ENCODE measurements around the gene UBE2E2.

The UBE2E2 gene

DNA sequence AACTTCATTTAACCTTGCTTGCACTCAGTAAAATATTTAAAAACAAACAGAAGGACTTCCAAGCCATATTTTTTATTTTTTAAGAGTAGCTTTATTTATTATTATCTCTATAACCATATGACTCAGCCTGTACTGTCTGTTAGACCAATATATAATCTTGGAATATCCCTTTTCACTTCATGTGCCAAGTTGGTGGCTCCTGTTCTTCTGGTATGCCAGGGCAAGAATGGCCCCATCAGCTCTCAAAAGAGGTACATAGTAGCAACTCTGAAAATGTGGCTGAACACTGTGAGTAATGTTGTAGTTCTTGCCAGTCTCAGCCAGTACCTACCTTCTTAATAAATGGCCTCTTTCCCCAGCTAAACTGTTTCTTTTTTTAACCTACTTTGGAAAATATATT is 345.6 kb downstream of the UBE2E2 start:
- H3K9me3 ChIP-seq (ENCODE audit: low read length) = no peaks in the 10 kb centered on the region
- no peak overlapping the region for H3K9ac ChIP-seq (ENCODE audit: low read length)
- no peak overlapping the region for H2AFZ ChIP-seq (ENCODE audit: low read length)
- H3K4me3 ChIP-seq (ENCODE audit: low read depth, low read length, poor library complexity, severe bottlenecking) = no peak overlapping the region
- no peaks in the 10 kb centered on the region for H3K27me3 ChIP-seq (ENCODE audit: insufficient read depth, low read length)
- no peaks in the 10 kb centered on the region for H3K9me2 ChIP-seq (ENCODE audit: low read depth, low read length)
- H4K20me1 ChIP-seq (ENCODE audit: insufficient read depth, low read length) = no peaks in the 10 kb centered on the region
- H3K36me3 ChIP-seq (ENCODE audit: insufficient read depth, low read length) = no peaks in the 10 kb centered on the region
- no peaks in the 10 kb centered on the region for H3K79me2 ChIP-seq (ENCODE audit: insufficient read depth, low read length)
- no peak overlapping the region for H3K4me2 ChIP-seq (ENCODE audit: low read length)
- H3F3A ChIP-seq (ENCODE audit: insufficient read depth, low read length) = no peaks in the 10 kb centered on the region
- TF ChIP-seq EZH2 (IDR thresholded peaks at IDR 0.05; ENCODE audit: borderline replicate concordance, low read length) = no peak
- no peak for TF ChIP-seq CTCF (IDR thresholded peaks at IDR 0.05; ENCODE audit: low read length)
- peaks cover 6% of the 10 kb centered on the region for H3K4me1 ChIP-seq (ENCODE audit: insufficient read depth, low read length, severe bottlenecking)
- no peak overlapping the region for H3K27ac ChIP-seq (ENCODE audit: low read depth, low read length, poor library complexity, severe bottlenecking)

GRCh38 chr3:23549148-23549910 is 346.2 kb downstream of the UBE2E2 start:
- Histone ChIP-seq H2AFZ (ENCODE audit: low read length) (no peak overlapping the region), H3K4me2 (ENCODE audit: low read length) (no peak overlapping the region), H3K27ac (ENCODE audit: low read depth, low read length, poor library complexity, severe bottlenecking) (no peak overlapping the region)

DNA sequence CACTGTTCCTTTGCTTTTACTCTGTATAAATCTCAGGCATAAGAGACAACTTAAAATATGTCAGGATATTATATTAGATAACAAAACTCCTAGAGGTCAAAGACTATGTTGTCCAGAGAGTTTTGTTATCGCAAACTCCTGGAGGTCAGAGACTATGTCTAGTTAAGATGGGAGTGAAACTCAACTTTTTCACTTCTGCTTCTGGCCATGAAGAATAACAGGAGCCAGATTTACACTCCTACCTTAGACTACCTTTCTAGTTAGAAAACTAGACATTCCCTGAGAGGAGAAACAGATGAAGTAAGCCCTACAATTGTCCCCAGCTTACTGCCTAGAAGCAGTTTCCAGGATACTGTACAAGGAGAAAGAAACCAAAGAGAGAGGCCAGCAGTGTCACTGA is 347.3 kb downstream of the UBE2E2 start:
- Histone ChIP-seq H3K9ac (ENCODE audit: low read length) (no peak overlapping the region), H3K79me2 (ENCODE audit: insufficient read depth, low read length) (no peaks in the 10 kb centered on the region), H3K27ac (ENCODE audit: low read depth, low read length, poor library complexity, severe bottlenecking) (no peak overlapping the region), H3K27me3 (ENCODE audit: insufficient read depth, low read length) (no peaks in the 10 kb centered on the region), H3K9me3 (ENCODE audit: low read length) (no peaks in the 10 kb centered on the region), H3K36me3 (ENCODE audit: insufficient read depth, low read length) (no peaks in the 10 kb centered on the region), H3K4me1 (ENCODE audit: insufficient read depth, low read length, severe bottlenecking) (peaks cover 6% of the 10 kb centered on the region), H3K4me2 (ENCODE audit: low read length) (no peak overlapping the region), H2AFZ (ENCODE audit: low read length) (no peak overlapping the region), H3K9me2 (ENCODE audit: low read depth, low read length) (no peaks in the 10 kb centered on the region), H3K4me3 (ENCODE audit: low read depth, low read length, poor library complexity, severe bottlenecking) (no peak overlapping the region), H4K20me1 (ENCODE audit: insufficient read depth, low read length) (no peaks in the 10 kb centered on the region), H3F3A (ENCODE audit: insufficient read depth, low read length) (no peaks in the 10 kb centered on the region)
- TF ChIP-seq CTCF (IDR thresholded peaks at IDR 0.05; ENCODE audit: low read length) (no peak), EZH2 (IDR thresholded peaks at IDR 0.05; ENCODE audit: borderline replicate concordance, low read length) (no peak)

More at GRCh38 chr3:23549148-23549910, 346.2 kb downstream of the UBE2E2 start:
- H4K20me1 ChIP-seq (ENCODE audit: insufficient read depth, low read length) = no peaks in the 10 kb centered on the region
- TF ChIP-seq EZH2 (IDR thresholded peaks at IDR 0.05; ENCODE audit: borderline replicate concordance, low read length) (no peak), CTCF (IDR thresholded peaks at IDR 0.05; ENCODE audit: low read length) (no peak)
- peaks cover 6% of the 10 kb centered on the region for H3K4me1 ChIP-seq (ENCODE audit: insufficient read depth, low read length, severe bottlenecking)
- H3K27me3 ChIP-seq (ENCODE audit: insufficient read depth, low read length) = no peaks in the 10 kb centered on the region
- no peak overlapping the region for H3K9ac ChIP-seq (ENCODE audit: low read length)
- H3K9me3 ChIP-seq (ENCODE audit: low read length) = no peaks in the 10 kb centered on the region
- H3K36me3 ChIP-seq (ENCODE audit: insufficient read depth, low read length) = no peaks in the 10 kb centered on the region
- no peaks in the 10 kb centered on the region for H3F3A ChIP-seq (ENCODE audit: insufficient read depth, low read length)
- no peaks in the 10 kb centered on the region for H3K9me2 ChIP-seq (ENCODE audit: low read depth, low read length)
- H3K4me3 ChIP-seq (ENCODE audit: low read depth, low read length, poor library complexity, severe bottlenecking) = no peak overlapping the region
- H3K79me2 ChIP-seq (ENCODE audit: insufficient read depth, low read length) = no peaks in the 10 kb centered on the region
